SH-SY5Y (cell line): ENCODE measurements around the gene CRYBB3.

Experiments
- GATA2 ChIP-seq: IDR thresholded peaks from 2 replicates; pipeline ENCODE4 v1.6.1; 2011; ENCODE audit warnings: mild to moderate bottlenecking, low read depth, low read length
- GATA3 ChIP-seq: IDR thresholded peaks from 2 replicates; pipeline ENCODE4 v1.6.1; 2011; ENCODE audit warnings: low read depth, mild to moderate bottlenecking, low read length, moderate library complexity

- TF ChIP-seq GATA2 (no peak), GATA3 (no peak)
Observed at GRCh38 chr22:25170426-25170980, 29.2 kb upstream of the CRYBB3 start.
